H9 (cell line): ENCODE measurements around the gene ARSI. TPM values are rescaled to one million over a fixed set of nuclear protein-coding genes. Genes with fewer than 3 reads are reported as not detected.

Experiments used
- DNase-seq: peaks from one replicate; pipeline ENCODE4 v3.0.0-alpha.2; 2017
- H2AFZ ChIP-seq: one replicate; pipeline ENCODE4 v1.6.1; 2013; ENCODE audit warnings: mild to moderate bottlenecking, low read length, control low read depth, moderate library complexity
- H2AK5ac ChIP-seq: 2 replicates; pipeline ENCODE4 v1.6.1; 2013; ENCODE audit warnings: low read length, control low read depth, mixed read lengths; ENCODE audit not compliant: insufficient read length
- H2BK120ac ChIP-seq: one replicate; pipeline ENCODE4 v1.6.1; 2013; ENCODE audit warnings: low read depth, mild to moderate bottlenecking, low read length, control low read depth, inconsistent platforms; ENCODE audit not compliant: poor library complexity, severe bottlenecking
- H2BK12ac ChIP-seq: 2 replicates; pipeline ENCODE4 v1.6.1; 2013; ENCODE audit warnings: low read length, control low read depth, mixed read lengths, low read depth; ENCODE audit not compliant: insufficient read length
- H2BK15ac ChIP-seq: 2 replicates; pipeline ENCODE4 v1.6.1; 2013; ENCODE audit warnings: low read depth, low read length, control low read depth
- H2BK20ac ChIP-seq: one replicate; pipeline ENCODE4 v1.6.1; 2013; ENCODE audit warnings: low read depth, mild to moderate bottlenecking, low read length, control low read depth, inconsistent platforms; ENCODE audit not compliant: poor library complexity, severe bottlenecking
- H2BK5ac ChIP-seq: 2 replicates; pipeline ENCODE4 v1.6.1; 2013; ENCODE audit warnings: low read length, control low read depth, mixed read lengths; ENCODE audit not compliant: insufficient read length
- H3K14ac ChIP-seq: 2 replicates; pipeline ENCODE4 v1.6.1; 2013; ENCODE audit warnings: low read length, control low read depth; ENCODE audit not compliant: insufficient read depth
- H3K18ac ChIP-seq: 2 replicates; pipeline ENCODE4 v1.6.1; 2013; ENCODE audit warnings: low read depth, mild to moderate bottlenecking, mixed read lengths, low read length, control low read depth; ENCODE audit not compliant: insufficient read length
- H3K23ac ChIP-seq: 2 replicates; pipeline ENCODE4 v1.6.1; 2013; ENCODE audit warnings: low read length, control low read depth, mixed read lengths, low read depth; ENCODE audit not compliant: insufficient read length
- H3K23me2 ChIP-seq: 2 replicates; pipeline ENCODE4 v1.6.1; 2013; ENCODE audit warnings: low read depth, mild to moderate bottlenecking, mixed read lengths, low read length, control low read depth; ENCODE audit not compliant: insufficient read length, poor library complexity, severe bottlenecking
- H3K27ac ChIP-seq: 2 replicates; pipeline ENCODE4 v1.5.1; 2013; ENCODE audit warnings: low read length, control low read depth, mixed read lengths, low read depth; ENCODE audit not compliant: insufficient read length
- H3K27me3 ChIP-seq: 2 replicates; pipeline ENCODE4 v1.6.1; 2013; ENCODE audit warnings: low read length, control low read depth, inconsistent platforms; ENCODE audit not compliant: insufficient read depth
- H3K4ac ChIP-seq: 2 replicates; pipeline ENCODE4 v1.6.1; 2013; ENCODE audit warnings: low read depth, mild to moderate bottlenecking, control low read depth, inconsistent platforms, low read length, moderate library complexity
- H3K4me1 ChIP-seq: 2 replicates; pipeline ENCODE4 v1.6.1; 2013; ENCODE audit warnings: low read length, control low read depth, inconsistent platforms; ENCODE audit not compliant: insufficient read depth
- H3K4me2 ChIP-seq: 2 replicates; pipeline ENCODE4 v1.6.1; 2013; ENCODE audit warnings: low read length, control low read depth, mixed read lengths; ENCODE audit not compliant: insufficient read length, insufficient read depth
- H3K56ac ChIP-seq: 2 replicates; pipeline ENCODE4 v1.6.1; 2013; ENCODE audit warnings: low read depth, mild to moderate bottlenecking, mixed read lengths, low read length, control low read depth; ENCODE audit not compliant: insufficient read length
- H3K79me1 ChIP-seq: 2 replicates; pipeline ENCODE4 v1.6.1; 2013; ENCODE audit warnings: low read depth, mild to moderate bottlenecking, moderate library complexity, low read length, control low read depth, inconsistent platforms; ENCODE audit not compliant: insufficient read depth, poor library complexity, severe bottlenecking
- H3K79me2 ChIP-seq: 2 replicates; pipeline ENCODE4 v1.6.1; 2013; ENCODE audit warnings: low read length, control low read depth, inconsistent platforms; ENCODE audit not compliant: insufficient read depth
- H3K9ac ChIP-seq: 2 replicates; pipeline ENCODE4 v1.6.1; 2013; ENCODE audit warnings: low read length, control low read depth, mixed read lengths; ENCODE audit not compliant: insufficient read length; ENCODE audit errors: extremely low read depth
- H3K9me3 ChIP-seq: one replicate; pipeline ENCODE4 v1.6.1; 2013; ENCODE audit warnings: low read depth, low read length, inconsistent platforms; ENCODE audit not compliant: control insufficient read depth
- H3T11ph ChIP-seq: one replicate; pipeline ENCODE4 v1.6.1; 2013; ENCODE audit warnings: mild to moderate bottlenecking, low read length, control low read depth, inconsistent platforms
- H4K20me1 ChIP-seq: one replicate; pipeline ENCODE4 v1.6.1; 2013; ENCODE audit not compliant: control insufficient read depth, insufficient read length, insufficient read depth
- H4K5ac ChIP-seq: 2 replicates; pipeline ENCODE4 v1.6.1; 2013; ENCODE audit warnings: low read depth, mild to moderate bottlenecking, mixed read lengths, low read length, control low read depth; ENCODE audit not compliant: insufficient read length
- H4K8ac ChIP-seq: replicated peaks from 2 replicates; pipeline ENCODE4 v1.6.1; 2013; ENCODE audit warnings: low read length, control low read depth, mixed read lengths, low read depth; ENCODE audit not compliant: insufficient read length
- H4K91ac ChIP-seq: 2 replicates; pipeline ENCODE4 v1.6.1; 2013; ENCODE audit warnings: low read depth, mild to moderate bottlenecking, moderate library complexity, mixed read lengths, low read length, control low read depth; ENCODE audit not compliant: insufficient read length
- H3K27ac Mint-ChIP-seq, 3 experiments: 2 replicates in 2 of 3; 3 replicates in 1 of 3; pipeline ENCODE4 v1.8.0; 2020 to 2021; ENCODE audit warnings: mixed read lengths in 3 of 3, mild to moderate bottlenecking in 1 of 3, moderate library complexity in 1 of 3
- H3K27me3 Mint-ChIP-seq: 2 replicates; pipeline ENCODE4 v1.8.0; 2021; ENCODE audit warnings: low read depth, mild to moderate bottlenecking, moderate library complexity, mixed read lengths
- H3K36me3 Mint-ChIP-seq, 3 experiments: 2 replicates in 2 of 3; 3 replicates in 1 of 3; pipeline ENCODE4 v1.8.0; 2020 to 2021; ENCODE audit warnings: low read depth in 3 of 3, mixed read lengths in 3 of 3; ENCODE audit not compliant: insufficient read depth in 1 of 3
- H3K4me1 Mint-ChIP-seq, 2 experiments: 2 replicates each; pipeline ENCODE4 v1.8.0; 2020; ENCODE audit warnings: mixed read lengths in 2 of 2
- H3K4me3 Mint-ChIP-seq, 2 experiments: 2 replicates in 1 of 2; 3 replicates in 1 of 2; pipeline ENCODE4 v1.8.0; 2020 to 2021; ENCODE audit warnings: mild to moderate bottlenecking in 2 of 2, mixed read lengths in 2 of 2, moderate library complexity in 1 of 2
- H3K9me3 Mint-ChIP-seq, 2 experiments: 2 replicates in 1 of 2; 3 replicates in 1 of 2; pipeline ENCODE4 v1.8.0; 2020; ENCODE audit warnings: mild to moderate bottlenecking in 2 of 2, mixed read lengths in 2 of 2, moderate library complexity in 1 of 2
- CTCF ChIP-seq: fragments of 200-600 bp; sonication (generic); conservative IDR thresholded peaks from 3 replicates; pipeline ENCODE4 v1.8.0; 2021; ENCODE audit warnings: antibody characterized with exemption, mild to moderate bottlenecking
- WGBS: extraction: QIAGEN DNeasy Blood & Tissue Kit; methylation state at CpG from one replicate; pipeline ENCODE4 v1.1.7; 2013; ENCODE audit warnings: missing lambda C conversion rate, low lambda C conversion rate, mixed read lengths; ENCODE audit not compliant: insufficient read length; ENCODE audit errors: extremely low coverage; 5-methylcytosine and 5-hydroxymethylcytosine counted together
- total RNA-seq: library from RNA; stranded (reverse); gene quantifications from 2 replicates; pipeline ENCODE4 v1.2.1, GENCODE V29; 2021

Gene ARSI
- total RNA-seq, 1 experiment from 2014 or later = 1.7 TPM

- no peak overlapping the region for H2BK15ac ChIP-seq
- no peak overlapping the region for H3K4ac ChIP-seq
- no peak overlapping the region for H2BK5ac ChIP-seq
- no peaks in the 10 kb centered on the region for H3K23me2 ChIP-seq
- H2BK12ac ChIP-seq = no peak overlapping the region
- no peaks in the 10 kb centered on the region; a peak in 1 of 7 replicates for H3K36me3 Mint-ChIP-seq
- no peak overlapping the region for H2AFZ ChIP-seq
- no peak overlapping the region for H4K91ac ChIP-seq
- no peak overlapping the region for H3K9ac ChIP-seq
- no peak overlapping the region for H2AK5ac ChIP-seq
- no peak overlapping the region for H3K27ac ChIP-seq
- no peak overlapping the region for H3K23ac ChIP-seq
- no peaks in the 10 kb centered on the region for H3K27me3 ChIP-seq
- no peaks in the 10 kb centered on the region for H3K9me3 Mint-ChIP-seq
- no peaks in the 10 kb centered on the region for H3K79me1 ChIP-seq
- no peaks in the 10 kb centered on the region for H3K9me3 ChIP-seq
- no peak overlapping the region for H3K56ac ChIP-seq
- H3K14ac ChIP-seq = no peak overlapping the region
- H3K4me1 ChIP-seq = no peaks in the 10 kb centered on the region; the same call in 1 of the 2 replicates
- no peak overlapping the region for H3K4me2 ChIP-seq
- no peak overlapping the region for H3K4me3 Mint-ChIP-seq
- no CpG with 5 or more reads among the region's 5 CpGs for WGBS
- H4K20me1 ChIP-seq = no peaks in the 10 kb centered on the region
- no peak overlapping the region for H4K5ac ChIP-seq
- H3K27me3 Mint-ChIP-seq = peaks cover 10% of the 10 kb centered on the region
- H4K8ac ChIP-seq = no peak overlapping the region
- no peak overlapping the region for H3K18ac ChIP-seq
- no peak for TF ChIP-seq CTCF
- no peak overlapping the region for H3T11ph ChIP-seq
- H3K79me2 ChIP-seq = no peaks in the 10 kb centered on the region
- H3K4me1 Mint-ChIP-seq = peaks cover 3 to 13% of the 10 kb centered on the region in 2 experiments; a peak in 3 of 4 replicates
- no peak overlapping the region for H2BK120ac ChIP-seq
- no peak overlapping the region for H2BK20ac ChIP-seq
- no peak overlapping the region for H3K27ac Mint-ChIP-seq
- no peak for DNase-seq
These were observed 56.3 kb downstream of the ARSI start for GRCh38 chr5:150246429-150246828.

Other genes starting within 250 kb of the ARSI start
- 0.13 TPM in 1 of 2 replicates, not detected in the other for gene CSF1R, start 216.4 kb downstream of the ARSI start, total RNA-seq
- gene PDGFRB, start 147.1 kb downstream of the ARSI start, total RNA-seq = 2.2 and 3.9 TPM in 2 replicates
- gene CDX1, start 136.1 kb downstream of the ARSI start, total RNA-seq = 0.22 TPM in 1 of 2 replicates, not detected in the other
- gene SLC6A7, start 112.8 kb downstream of the ARSI start, total RNA-seq = not detected in 2 replicates
- 0.15 and 0.33 TPM in 2 replicates for gene CAMK2A, start 13.1 kb downstream of the ARSI start, total RNA-seq
- 128 and 133 TPM in 2 replicates for gene TCOF1, start 54.8 kb upstream of the ARSI start, total RNA-seq
- gene CD74, start 110.0 kb upstream of the ARSI start, total RNA-seq = 19.5 and 19.9 TPM in 2 replicates
- gene RPS14, start 146.8 kb upstream of the ARSI start, total RNA-seq = 2,533 and 2,603 TPM in 2 replicates
- gene NDST1, start 205.2 kb upstream of the ARSI start, total RNA-seq = 59.2 and 65.5 TPM in 2 replicates